ENCODE measurements around the gene PAX8.

DNA sequence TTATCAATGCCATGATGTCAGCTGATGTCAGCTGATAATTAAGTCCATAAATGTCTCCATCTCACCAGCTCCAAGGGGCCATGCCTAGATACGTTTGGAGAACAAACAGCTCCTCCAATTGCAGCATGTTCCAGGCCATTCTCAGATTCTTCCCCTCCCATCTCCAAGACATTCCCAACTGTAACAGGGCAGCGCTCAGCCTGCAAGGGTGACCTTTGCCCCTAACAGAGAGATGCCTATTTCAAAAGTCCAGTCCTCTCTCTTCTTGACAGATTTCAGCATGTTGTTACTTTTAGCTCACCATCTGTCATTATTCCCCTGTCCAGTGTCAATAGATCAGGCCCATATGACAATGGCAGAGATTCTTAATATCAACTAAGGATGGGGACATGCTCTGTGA lies 95.0 kb downstream of the PAX8 start:
- TF ChIP-seq ZNF883 (CRISPR knock-in tag; IDR thresholded peaks at IDR 0.05; ENCODE audit: not compliant biosample characterization) = no peak
- no peak for TF ChIP-seq POLR2AphosphoS5 (IDR thresholded peaks at IDR 0.05; ENCODE audit: low read depth, low read length)
- no peak for TF ChIP-seq CHD2 (IDR thresholded peaks at IDR 0.05; ENCODE audit: low read depth, low read length)
- TF ChIP-seq, protein P1, sequence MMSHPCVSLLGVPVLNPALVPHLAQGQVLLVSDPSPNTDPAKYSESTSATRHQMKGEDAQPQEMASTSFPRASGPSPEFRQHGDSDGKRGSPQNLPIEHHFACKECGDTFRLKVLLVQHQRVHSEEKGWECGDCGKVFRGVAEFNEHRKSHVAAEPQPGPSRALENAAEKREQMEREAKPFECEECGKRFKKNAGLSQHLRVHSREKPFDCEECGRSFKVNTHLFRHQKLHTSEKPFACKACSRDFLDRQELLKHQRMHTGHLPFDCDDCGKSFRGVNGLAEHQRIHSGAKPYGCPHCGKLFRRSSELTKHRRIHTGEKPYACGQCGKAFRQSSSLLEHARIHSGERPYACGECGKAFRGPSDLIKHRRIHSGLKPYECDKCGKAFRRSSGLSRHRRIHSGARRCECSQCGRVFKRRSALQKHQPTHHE (CRISPR knock-in tag; IDR thresholded peaks at IDR 0.05; ENCODE audit: borderline replicate concordance) = no peak
- TF ChIP-seq ZFX (CRISPR knock-in tag; IDR thresholded peaks at IDR 0.05; ENCODE audit: low read depth) = no peak
- no peak for TF ChIP-seq ZNF10 (CRISPR knock-in tag; IDR thresholded peaks at IDR 0.05; ENCODE audit: borderline replicate concordance, low read depth)
- TF ChIP-seq, protein P2, sequence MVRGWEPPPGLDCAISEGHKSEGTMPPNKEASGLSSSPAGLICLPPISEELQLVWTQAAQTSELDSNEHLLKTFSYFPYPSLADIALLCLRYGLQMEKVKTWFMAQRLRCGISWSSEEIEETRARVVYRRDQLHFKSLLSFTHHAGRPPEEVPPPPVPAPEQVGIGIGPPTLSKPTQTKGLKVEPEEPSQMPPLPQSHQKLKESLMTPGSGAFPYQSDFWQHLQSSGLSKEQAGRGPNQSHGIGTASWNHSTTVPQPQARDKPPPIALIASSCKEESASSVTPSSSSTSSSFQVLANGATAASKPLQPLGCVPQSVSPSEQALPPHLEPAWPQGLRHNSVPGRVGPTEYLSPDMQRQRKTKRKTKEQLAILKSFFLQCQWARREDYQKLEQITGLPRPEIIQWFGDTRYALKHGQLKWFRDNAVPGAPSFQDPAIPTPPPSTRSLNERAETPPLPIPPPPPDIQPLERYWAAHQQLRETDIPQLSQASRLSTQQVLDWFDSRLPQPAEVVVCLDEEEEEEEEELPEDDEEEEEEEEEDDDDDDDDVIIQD (CRISPR knock-in tag; IDR thresholded peaks at IDR 0.05; ENCODE audit: low read depth) = no peak
- TF ChIP-seq, protein P3, sequence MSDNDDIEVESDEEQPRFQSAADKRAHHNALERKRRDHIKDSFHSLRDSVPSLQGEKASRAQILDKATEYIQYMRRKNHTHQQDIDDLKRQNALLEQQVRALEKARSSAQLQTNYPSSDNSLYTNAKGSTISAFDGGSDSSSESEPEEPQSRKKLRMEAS (IDR thresholded peaks at IDR 0.05) = no peak
